ENCODE data around the gene KDM2B.
A peak's percentile ranks its signal among the peaks of the same experiment; 100 is the strongest.
"Not testable (repeated sequence)": the region's sequence is repeated elsewhere in the genome, so short reads cannot be mapped to it uniquely, and the experiment has no call there.

Gene KDM2B

DNA sequence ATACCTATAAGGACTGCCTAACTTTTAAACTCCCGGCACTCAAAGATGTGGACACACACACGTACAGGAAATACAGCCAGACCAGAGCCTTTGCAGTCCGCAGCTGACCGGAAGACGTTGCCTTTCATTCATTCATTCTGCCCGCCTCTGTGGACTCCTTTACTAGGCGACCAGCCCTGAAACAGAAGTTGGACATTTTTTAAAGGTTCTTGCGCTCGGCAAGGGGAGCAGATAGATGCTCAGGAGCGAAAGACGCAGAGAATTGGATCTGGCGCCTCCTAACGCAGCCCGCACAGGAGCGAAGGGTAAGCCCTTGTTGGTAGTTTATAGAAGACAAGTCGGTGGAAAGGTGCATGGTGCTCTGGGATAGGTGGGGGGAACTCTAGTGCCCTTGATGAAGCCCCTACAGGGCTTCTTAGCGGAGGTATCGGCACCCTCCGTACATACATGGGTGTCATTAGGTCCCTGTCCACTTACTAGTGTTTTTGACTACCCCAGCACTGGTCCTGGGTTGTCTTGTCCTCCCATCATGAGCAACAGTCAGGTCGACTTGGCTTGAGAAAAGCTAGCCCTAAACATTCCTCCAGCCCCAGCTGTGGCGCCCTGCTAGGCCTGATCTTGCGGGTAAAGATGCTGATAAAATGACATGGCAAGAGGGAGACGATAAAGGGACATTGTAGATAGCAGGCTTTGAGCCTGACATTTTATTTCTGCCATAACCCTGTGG, at the start of gene KDM2B:
KDM2B (minus strand) TSS at position 65 of the 727 bp plus-strand sequence. CDS start 112 bp downstream, outside the sequence.
- DNase-seq (ENCODE audit: low spot score): no peak

DNA sequence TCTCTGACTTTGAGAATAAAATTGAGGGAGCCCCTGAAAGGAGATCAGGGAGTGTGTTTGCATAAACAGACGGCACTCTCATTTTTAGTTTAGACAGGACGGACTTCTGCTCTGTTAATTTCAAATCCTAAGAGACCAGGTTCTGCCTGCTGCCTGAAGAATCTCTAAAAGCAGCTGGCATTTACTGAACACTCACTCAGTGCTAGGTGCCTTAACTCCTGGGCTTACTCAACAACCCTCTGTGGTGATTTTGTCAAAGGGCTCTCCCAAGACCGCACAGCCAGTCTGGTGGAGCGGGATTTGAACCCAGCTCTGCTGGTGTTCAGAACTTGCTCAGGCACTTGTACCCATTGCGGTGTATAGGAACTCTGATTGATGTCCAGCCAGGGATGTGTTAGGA, 47.7 kb upstream of the KDM2B start:
- DNase-seq (ENCODE audit: low spot score): peak; percentile 42

DNA sequence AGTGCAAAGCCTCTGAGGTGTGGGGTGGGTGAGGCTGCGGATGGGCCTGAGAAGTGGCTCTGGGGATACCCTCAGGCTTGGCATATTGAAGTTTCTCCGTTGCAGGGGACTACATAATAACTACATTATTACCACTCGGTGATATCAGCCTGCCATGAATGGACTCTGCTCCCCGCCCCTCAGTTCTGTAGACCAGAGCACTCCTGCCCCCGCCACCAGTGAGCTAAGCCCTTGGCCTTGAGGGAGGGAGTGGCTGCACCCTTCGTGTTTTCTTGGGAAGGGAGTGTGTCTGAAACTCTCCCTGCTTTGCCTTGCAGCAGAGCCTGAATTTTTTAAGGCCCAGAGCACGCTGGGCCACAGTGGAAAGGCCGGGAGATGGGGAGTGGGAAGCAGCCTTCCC, 47.2 kb upstream of the KDM2B start:
- no peak for DNase-seq (ENCODE audit: low spot score)

DNA sequence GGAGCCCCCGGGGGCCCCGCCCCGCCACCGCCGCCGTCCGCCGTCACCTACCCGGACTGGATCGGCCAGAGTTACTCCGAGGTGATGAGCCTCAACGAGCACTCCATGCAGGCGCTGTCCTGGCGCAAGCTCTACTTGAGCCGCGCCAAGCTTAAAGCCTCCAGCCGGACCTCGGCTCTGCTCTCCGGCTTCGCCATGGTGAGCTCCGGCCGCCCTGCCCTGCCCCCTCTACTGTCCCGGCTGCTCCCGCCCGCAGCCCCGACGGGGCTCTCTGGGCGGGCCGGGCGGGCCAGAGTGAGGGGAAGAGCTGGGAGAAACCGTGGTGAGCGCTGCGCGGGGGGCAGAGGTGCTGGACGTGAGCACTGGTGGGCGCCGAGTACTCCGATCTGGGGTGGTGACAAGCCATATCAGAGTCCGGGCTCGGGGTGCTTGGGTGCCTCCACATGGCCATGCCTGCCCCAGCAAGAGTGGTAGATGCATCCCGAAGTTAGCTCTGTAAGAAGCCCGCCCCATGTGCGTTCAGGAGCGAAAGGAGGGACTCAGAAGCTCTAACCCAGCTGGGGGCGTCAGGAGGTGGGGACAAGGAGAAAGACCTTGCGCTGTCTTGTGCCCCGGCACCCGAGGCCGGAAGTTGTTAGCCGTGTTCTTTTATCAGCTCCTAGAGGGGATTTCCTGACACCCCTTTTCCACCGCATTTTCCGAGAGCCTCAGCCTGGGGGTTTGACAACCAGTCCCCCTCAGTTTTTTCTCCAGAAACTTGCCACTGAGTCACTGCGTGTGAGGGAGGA, 46.2 kb upstream of the KDM2B start:
- peak; percentile 84 for DNase-seq (ENCODE audit: low spot score)

DNA sequence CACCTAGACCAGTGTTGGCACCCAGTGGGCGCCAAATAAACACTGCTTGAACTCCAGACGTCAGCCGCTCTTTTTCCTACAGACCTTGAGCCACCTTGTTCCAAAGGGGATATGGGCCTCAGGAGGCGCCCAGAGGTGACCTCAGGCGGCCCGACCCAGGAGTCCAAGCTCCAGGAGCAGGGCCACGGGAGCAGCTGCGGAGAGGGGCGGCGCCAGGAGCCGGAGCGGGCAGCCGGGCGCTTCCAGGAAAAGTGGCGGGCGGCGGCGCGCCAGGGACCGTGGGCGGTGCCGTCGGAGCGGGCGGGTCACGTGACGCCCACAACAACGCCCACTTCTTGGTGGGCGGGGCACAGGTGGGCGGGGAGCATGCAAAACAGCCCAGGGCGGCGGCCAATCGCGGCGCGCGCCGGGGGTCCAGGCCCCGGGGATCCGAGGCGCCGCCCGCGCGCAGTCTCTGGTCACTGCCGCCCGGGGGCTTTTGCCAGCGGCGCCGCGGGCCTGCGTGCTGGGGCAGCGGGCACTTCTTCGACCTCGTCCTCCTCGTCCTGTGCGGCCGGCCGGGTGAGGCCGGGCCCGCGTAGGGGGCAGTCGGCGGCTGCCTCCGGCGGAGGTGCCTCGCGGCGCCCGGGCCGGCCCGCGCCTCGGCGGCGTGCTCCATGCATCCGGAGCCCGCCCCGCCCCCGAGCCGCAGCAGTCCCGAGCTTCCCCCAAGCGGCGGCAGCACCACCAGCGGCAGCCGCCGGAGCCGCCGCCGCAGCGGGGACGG, 45.4 kb upstream of the KDM2B start, which contains the start of gene ORAI1:
ORAI1 (plus strand) TSS at position 444 of the 766 bp plus-strand sequence.
- DNase-seq (ENCODE audit: low spot score): peak; percentile 97

DNA sequence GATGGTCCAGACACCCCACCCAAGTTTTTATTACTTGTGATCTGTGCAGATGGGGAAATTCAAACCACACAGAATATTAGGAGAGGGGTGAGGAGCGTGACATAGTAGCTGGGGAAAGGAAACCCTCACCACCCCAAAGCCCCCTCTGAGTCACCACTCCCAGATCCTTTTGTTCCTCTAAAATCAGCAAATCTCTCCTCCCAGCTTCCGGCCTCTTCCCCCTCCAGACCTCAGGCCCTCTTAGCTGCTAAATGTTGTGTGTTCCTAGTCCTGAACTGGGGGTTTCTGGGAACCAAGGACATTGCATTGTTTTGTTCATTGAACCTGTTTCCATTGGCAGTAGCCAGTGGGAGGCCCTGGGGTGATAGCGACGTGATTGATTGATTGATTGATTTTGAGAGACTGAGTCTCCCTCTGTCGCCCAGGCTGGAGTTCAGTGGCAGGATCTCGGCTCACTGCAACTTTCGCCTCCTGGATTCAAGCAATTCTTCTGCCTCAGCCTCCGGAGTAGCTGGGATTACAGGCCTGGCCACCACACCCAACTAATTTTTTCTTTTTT, 39.6 kb upstream of the KDM2B start:
- no peak for DNase-seq (ENCODE audit: low spot score)

DNA sequence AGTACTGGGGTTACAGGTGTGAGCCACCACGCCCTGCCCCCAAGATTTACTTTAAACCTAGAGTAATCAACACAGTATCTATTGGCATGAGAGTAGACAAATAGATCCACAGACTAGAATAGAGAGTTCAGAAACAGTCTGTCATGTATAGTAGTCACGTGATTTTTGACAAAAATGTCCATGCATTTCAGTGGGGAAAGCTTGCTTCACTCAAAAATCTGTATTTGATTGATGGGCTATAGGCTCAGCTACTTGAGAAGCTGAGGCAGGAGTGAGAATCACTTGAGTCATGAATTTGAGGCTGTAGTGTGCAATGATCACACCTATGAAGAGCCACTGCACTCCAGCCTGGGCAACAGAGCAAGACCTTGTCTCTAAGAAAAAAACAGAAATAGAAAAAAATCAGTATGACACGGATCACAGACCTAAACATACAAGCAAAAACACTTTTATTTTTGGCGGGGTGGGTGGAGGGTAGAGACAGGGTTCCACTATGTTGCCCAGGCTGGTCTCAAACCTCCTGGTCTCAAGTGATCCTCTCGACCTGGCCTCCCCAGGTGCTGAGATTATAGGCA, 37.9 kb upstream of the KDM2B start:
- no peak for DNase-seq (ENCODE audit: low spot score)

DNA sequence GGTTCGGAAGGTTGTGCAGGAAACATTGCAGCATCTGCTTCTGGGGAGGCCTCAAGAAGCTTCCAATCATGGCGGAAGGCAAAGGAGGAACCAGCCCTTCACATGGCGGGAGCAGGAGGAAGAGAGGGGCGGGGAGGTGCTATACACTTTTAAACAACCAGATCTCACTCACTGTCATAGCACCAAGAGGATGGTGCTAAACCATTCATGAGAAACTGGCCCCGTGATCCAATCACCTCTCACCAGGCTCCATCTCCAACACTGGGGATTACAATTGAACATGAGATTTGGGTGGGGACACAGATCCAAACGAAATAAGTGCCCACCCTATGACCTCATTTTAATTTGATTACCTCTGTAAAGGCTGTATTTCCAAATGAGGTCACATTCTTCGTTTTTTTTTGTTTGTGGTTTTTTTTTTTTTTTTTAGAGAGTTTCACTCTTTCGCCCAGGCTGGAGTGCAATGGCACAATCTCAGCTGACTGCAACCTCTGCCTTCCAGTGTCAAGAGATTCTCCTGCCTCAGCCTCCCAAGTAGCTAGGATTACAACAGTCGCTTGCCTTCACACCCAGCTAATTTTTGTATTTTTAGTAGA, 34.1 kb upstream of the KDM2B start:
- DNase-seq (ENCODE audit: low spot score): no peak

DNA sequence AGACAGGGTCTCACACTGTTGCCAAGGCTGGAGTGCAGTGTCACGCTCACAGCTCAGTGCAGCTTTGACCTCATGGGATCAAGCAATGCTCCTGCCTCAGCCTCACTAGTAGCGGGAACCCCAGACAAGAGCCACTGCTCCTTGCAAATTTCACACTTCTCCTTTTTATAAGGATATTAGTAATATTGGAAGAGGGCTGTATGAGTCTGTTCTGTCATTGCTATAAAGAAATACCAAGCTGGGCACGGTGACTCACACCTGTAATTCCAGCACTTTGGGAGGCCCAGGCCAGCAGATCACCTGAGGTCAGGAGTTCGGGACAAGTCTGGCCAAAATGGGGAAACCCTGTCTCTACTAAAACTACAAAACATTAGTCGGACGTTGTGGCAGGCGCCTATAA, 32.6 kb upstream of the KDM2B start:
- DNase-seq (ENCODE audit: low spot score): no peak

DNA sequence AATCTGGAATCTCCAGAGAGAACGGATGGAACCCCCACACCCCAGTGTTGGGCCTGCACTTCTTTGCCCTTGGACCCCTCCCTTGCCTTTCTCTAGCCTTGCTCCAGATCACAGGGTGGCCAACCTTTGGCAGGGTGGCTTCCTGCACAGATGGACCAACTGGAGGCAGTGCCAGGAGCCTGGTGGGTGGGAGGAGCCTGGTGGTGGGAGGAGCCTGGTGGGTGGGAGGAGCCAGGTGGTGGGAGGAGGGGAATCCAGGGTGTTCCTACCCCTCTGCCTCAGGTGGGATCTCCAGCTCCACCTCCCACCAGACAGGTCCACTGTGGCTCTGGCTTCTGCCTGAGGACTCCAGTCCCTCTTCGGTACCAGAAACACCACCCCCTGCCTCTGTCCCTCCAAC, 30.5 kb upstream of the KDM2B start:
- no peak for DNase-seq (ENCODE audit: low spot score)

DNA sequence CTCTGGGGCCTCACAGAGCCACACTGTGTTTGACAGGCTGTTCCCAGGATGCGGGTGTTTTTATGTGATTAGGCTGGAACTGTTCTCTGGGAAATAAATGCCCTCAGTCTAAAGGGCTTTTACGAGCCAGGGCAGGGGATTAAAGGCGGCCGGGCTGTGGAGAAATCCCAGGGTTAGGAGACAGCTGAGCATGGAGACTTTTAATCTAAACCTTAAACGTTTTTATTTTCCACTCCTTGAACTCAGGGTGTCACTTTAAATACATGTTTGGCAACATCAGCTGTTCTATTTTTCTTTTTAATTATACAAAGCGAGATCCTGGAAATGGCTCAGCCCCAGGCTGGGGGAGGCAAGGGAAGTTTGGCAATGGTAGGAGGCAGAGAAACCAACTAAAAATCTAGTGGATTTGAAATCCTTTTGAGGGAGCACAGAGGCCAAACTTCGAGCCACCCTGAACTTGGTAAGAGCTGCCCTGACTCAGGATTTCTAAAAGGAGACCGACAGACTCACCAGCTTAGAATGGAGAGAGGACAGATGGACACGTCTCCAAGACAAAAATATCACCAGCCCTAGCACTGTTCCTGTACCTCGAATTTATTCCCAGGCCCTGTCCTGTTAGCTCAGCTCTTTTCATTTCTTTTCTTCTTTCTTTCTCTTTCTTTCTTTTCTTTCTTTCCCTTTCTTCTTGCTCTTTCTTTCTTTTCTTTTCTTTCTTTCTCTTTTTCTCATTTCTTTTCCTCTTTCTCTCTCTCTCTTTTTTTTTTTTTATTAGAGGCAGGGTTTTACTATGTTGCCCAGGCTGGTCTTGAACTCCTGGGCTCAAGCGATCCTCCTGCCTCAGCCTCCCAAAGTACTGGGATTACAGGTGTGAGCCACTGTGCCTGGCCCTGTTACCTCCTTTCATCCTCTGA, 29.7 kb upstream of the KDM2B start:
- DNase-seq (ENCODE audit: low spot score): no peak

DNA sequence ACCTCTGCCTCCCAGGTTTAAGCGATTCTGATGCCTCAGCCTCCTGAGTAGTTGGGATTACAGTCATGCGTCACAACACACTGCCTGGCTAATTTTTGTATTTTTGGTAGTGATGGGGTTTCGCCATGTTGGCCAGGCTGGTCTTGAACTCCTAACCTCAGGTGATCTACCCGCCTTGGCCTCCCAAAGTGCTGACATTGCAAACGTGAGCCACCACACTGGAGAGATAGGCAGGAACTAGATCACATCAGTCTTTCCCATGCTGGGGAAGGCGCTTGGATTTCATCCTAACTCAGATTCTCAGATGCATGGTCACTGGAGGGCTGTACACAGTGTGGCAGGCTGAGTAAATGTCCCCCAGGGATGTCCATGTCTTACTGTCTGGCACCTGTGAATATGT, 27.5 kb upstream of the KDM2B start:
- no peak for DNase-seq (ENCODE audit: low spot score)

DNA sequence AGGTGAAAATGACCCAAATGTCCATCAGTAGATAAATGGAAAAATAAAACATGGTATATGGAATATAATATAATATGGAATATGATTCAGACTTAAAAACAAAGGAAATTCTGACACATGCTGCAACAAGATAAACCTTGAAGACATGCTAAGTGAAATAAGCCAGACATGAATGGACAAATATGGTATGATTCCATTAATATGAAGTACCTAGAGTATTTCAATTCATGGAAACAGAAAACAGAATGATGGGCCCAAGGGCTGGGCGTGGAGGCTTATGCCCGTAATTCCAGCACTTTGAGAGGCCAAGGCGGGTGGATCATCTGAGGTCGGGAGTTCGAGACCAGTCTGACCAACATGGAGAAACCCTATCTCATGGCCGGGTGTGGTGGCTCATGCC, 22.8 kb upstream of the KDM2B start:
- DNase-seq (ENCODE audit: low spot score): no peak

DNA sequence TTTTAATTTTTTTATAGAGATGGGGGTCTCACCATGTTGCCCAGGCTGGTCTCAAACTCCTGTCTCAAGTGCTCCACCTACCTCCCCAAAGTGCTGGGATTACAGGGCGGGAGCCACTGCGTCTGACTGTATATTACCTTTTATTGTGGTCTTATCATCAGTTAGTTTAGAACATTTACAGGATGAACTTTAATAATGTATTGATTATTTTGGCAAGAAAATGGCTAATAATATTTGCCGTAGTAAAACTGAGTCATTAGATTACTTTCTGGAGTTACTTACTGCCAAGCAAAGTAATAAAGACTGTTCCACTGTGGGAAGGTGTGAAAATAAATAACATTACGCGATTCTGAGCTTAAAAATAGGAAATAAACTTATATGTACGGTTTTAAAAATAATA, 21.9 kb upstream of the KDM2B start:
- DNase-seq (ENCODE audit: low spot score): no peak

DNA sequence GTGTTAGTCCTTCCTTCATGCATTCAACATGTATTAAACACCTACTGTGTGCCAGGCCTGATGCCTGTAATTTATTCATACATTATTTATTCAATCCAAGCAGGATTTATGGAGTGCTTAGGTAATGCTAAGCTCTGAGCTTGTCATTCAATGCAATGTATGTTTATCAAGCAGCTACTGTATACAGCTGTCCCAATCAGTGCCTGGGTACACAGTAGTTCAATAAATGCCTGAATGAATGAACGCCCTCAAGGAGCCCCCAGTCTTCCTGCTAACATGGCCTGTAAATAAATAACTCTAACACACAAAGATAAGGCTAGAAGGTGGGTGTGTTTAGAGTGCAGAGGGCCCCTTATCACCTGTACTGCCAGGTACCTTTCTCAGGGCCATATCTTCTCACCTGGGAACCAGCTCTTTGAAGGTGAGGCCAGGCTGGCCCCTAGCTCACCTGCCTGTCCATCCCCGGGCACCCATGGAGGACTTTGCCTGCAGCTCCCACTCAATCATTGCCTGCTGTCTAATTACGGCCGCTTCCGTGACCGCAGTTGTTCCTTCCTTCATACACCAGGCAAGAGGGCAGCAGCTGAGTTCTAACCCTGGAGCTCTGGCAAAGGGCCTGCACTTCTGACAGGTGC, 20.0 kb upstream of the KDM2B start:
- DNase-seq (ENCODE audit: low spot score): no peak

DNA sequence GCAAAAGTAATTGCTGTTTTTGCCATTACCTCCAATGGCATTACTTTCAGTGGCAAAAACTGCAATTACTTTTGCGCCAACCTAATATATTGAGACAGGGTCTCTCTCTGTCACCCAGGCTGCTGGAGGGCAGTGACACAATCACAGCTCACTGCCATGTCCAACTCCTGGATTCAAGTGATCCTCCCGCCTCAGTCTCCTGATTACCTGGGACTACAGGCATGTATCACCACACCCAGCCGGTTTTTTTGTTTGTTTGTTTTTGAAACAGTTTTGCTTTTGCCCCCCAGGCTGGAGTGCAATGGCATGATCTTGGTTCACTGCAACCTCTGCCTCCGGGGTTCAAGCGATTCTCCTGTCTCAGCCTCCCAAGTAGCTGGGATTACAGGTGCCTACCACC, 15.7 kb upstream of the KDM2B start:
- DNase-seq (ENCODE audit: low spot score): no peak

DNA sequence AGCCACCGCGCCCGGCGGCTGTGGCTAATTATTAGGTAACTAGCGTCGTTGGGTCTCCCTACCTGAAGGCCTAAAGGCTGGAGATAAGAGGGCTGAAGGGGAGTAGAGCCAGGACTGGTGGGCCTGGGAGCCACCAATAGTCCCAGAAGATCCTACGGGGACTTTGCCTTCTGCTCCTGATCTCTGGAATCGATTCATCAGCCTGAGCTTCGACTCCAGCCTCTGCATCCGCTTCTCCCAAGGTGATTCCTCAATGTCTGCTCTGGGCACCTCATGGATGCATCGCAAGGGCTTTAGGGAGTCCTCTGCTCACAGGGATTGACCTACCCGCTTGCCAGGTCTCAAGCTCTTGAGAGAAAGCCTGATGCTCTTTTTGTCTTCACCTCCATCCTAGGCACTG, 14.7 kb upstream of the KDM2B start:
- DNase-seq (ENCODE audit: low spot score): no peak

DNA sequence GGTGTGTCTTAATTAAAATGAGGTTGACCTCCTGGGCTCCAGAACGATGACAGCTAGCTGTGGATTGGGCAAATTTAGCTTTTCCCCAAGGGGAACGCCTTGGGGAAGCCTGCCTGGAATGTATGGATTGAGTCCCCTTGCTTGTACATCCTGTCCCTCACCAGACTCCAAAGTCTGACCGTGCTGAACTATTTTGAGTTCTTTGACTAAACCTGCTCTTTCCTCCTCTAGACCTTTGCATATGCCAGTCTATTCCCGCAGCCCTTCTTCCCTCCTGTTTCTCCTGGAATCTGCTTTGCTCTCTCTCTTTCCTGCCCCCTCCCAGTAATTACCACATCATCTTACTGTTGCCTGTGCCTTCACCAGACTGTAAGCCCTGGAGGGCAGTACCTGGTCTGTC, 11.5 kb upstream of the KDM2B start:
- DNase-seq (ENCODE audit: low spot score): no peak

DNA sequence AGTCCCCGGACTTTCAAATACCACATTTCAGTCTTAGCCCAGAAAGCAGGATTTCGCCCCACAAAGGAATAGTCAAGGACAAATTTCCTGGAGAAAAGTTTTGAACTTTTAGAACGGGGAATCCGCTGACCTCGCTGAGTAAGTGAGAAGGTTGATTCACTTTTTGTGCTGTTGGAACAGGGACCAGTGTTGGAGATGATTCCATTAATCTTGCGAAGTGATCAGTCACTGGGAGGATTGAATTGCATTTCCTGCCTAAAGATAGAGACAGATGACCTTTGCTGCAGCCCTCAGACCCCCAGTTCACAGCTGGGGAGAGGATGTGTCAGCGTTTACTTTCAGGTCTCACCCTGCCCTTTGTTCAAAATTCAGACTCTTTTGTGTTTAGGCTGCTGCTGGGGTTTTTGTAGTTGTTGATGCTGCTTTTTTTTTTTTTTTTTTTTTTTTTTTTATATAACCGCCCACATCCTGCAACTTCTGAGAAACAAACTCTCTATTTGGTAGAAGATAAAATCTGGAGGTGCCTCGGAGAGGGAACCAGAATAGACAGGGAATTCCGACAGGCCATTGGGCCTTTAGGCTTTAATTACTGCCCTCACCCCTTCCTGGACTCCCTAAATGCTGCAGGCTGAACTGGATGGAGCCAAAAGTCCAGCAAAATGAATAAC, 9.8 kb upstream of the KDM2B start:
- peak; percentile 72 for DNase-seq (ENCODE audit: low spot score)

DNA sequence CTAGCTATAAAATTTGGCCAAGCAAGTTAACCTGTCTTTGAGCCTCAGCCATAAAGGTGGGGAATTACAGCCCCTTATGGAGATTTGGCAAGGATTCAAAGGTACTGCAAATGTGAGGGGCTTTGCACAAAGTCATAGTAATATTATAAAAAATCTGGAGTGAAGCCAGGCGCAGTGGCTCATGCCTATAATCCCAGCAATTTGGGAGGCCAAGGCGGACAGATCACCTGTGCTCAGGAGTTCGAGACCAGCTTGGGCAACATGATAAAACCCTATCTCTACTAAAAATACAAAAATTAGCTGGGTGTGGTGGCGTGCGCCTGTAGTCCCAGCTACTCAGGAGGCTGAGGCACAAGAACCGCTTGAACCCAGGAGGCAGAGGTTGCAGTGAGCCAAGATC, 4.1 kb upstream of the KDM2B start:
- not testable (repeated sequence) for DNase-seq (ENCODE audit: low spot score)

All from activated CD4-positive, alpha-beta T cell treated with anti-CD3 and anti-CD28 coated beads, Interleukin-2, Interleukin-4, amounts not matched to agents 100 ng/mL and 50 ng/mL, durations not matched to agents 16 hours and 8 hours (primary cell).